ENCODE results near the gene DNPH1. TPM values are rescaled to one million over a fixed set of nuclear protein-coding genes. Genes with fewer than 3 reads are reported as not detected.

The DNPH1 gene
- total and polyA plus RNA-seq, 2 experiments from 2014 or later = 29.2 to 50.0 TPM

- no peak for TF ChIP-seq REST (IDR thresholded peaks at IDR 0.05; ENCODE audit: unreplicated experiment)
- no peak for TF ChIP-seq CREB1 (CRISPR knock-in tag; IDR thresholded peaks at IDR 0.05; ENCODE audit: low read depth)
- no peak for TF ChIP-seq ZNF114 (CRISPR knock-in tag; IDR thresholded peaks at IDR 0.05)
These were observed 43.3 kb downstream of the DNPH1 start (continued) for GRCh38 chr6:43186019-43186418.

- no peaks in the 10 kb centered on the region for H4K20me1 ChIP-seq (replicated peaks; ENCODE audit: insufficient read depth)
- H3K9me2 ChIP-seq (ENCODE audit: insufficient read depth) = no peaks in the 10 kb centered on the region
- DNase-seq (ENCODE audit: low spot score) (no peak), ATAC-seq (no peak)
- H3F3A ChIP-seq (replicated peaks; ENCODE audit: low read depth) = 0 out of 2 replicates have a peak, but pooled peaks cover 3% of the 10 kb centered on the region
- H3K4me3 ChIP-seq = no peak overlapping the region
- peaks cover 16% of the 10 kb centered on the region; the same call in 1 of the 2 replicates for H3K4me1 ChIP-seq (ENCODE audit: insufficient read depth)
- TF ChIP-seq ZNF462 (CRISPR knock-in tag; IDR thresholded peaks at IDR 0.05) (no peak), NANOG (IDR thresholded peaks at IDR 0.05; ENCODE audit: borderline replicate concordance) (no peak)
- H3K79me2 ChIP-seq (replicated peaks; ENCODE audit: insufficient read depth) = no peaks in the 10 kb centered on the region
- no peak overlapping the region for H3K27ac ChIP-seq (ENCODE audit: low read depth)
- H2AFZ ChIP-seq = no peak overlapping the region
- H3K36me3 Mint-ChIP-seq (ENCODE audit: low read depth) = peaks cover 7% of the 10 kb centered on the region
- no peaks in the 10 kb centered on the region for H3K9me3 Mint-ChIP-seq
- no peaks in the 10 kb centered on the region for H3K27me3 ChIP-seq (ENCODE audit: insufficient read depth)
- H3K27me3 Mint-ChIP-seq (ENCODE audit: insufficient read depth, low read depth, poor library complexity) = peaks cover 20% of the 10 kb centered on the region
- peaks cover 20% of the 10 kb centered on the region for H3K4me1 Mint-ChIP-seq
- no peak overlapping the region for H3K27ac Mint-ChIP-seq
- H3K4me3 Mint-ChIP-seq = no peak overlapping the region
- no peak overlapping the region for H3K4me2 ChIP-seq
- H3K36me3 ChIP-seq (ENCODE audit: insufficient read depth) = no peaks in the 10 kb centered on the region
These were observed 43.8 kb downstream of the DNPH1 start for GRCh38 chr6:43185391-43185985.
